HL-60 (cell line): ENCODE measurements around the gene ITIH4.

Experiments used
- DNase-seq, 2 experiments: peaks; one replicate each; pipeline ENCODE4 v3.0.0-alpha.2; 2010 to 2020; ENCODE audit warnings: low read depth in 1 of 2, low spot score in 1 of 2
- H3K27ac ChIP-seq: fragments of 250-450 bp; sonication (Bioruptor Pico); replicated peaks from 2 replicates; pipeline ENCODE4 v1.5.1; 2020; ENCODE audit warnings: mild to moderate bottlenecking, moderate library complexity
- H3K27me3 ChIP-seq: fragments of 250-450 bp; sonication (Bioruptor Pico); 2 replicates; pipeline ENCODE4 v1.5.1; 2021; ENCODE audit warnings: mild to moderate bottlenecking, moderate library complexity; ENCODE audit not compliant: insufficient read depth, poor library complexity, severe bottlenecking
- H3K4me3 ChIP-seq: replicated peaks from 2 replicates; pipeline ENCODE4 v1.5.1; 2011; ENCODE audit warnings: mild to moderate bottlenecking, control low read depth, low read length; ENCODE audit not compliant: insufficient read depth
- GABPA ChIP-seq: IDR thresholded peaks from 2 replicates; pipeline ENCODE4 v1.6.1; 2012; ENCODE audit warnings: low read depth
- POLR2AphosphoS5 ChIP-seq: IDR thresholded peaks from 2 replicates; pipeline ENCODE4 v1.6.1; 2012; ENCODE audit warnings: low read depth
- SPI1 ChIP-seq: IDR thresholded peaks from 2 replicates; pipeline ENCODE4 v1.6.1; 2012; ENCODE audit warnings: low read depth, mild to moderate bottlenecking, borderline replicate concordance
- TF ChIP-seq, protein P1 (sequence below): IDR thresholded peaks from 2 replicates; pipeline ENCODE4 v1.6.1; 2012; ENCODE audit warnings: low read depth; ENCODE audit not compliant: insufficient replicate concordance
- TF ChIP-seq, protein P2 (sequence below): IDR thresholded peaks from one replicate; pipeline ENCODE4 v1.5.1; 2011; ENCODE audit warnings: low read length, control low read depth, inconsistent platforms; ENCODE audit not compliant: insufficient read depth

Gene ITIH4

DNA sequence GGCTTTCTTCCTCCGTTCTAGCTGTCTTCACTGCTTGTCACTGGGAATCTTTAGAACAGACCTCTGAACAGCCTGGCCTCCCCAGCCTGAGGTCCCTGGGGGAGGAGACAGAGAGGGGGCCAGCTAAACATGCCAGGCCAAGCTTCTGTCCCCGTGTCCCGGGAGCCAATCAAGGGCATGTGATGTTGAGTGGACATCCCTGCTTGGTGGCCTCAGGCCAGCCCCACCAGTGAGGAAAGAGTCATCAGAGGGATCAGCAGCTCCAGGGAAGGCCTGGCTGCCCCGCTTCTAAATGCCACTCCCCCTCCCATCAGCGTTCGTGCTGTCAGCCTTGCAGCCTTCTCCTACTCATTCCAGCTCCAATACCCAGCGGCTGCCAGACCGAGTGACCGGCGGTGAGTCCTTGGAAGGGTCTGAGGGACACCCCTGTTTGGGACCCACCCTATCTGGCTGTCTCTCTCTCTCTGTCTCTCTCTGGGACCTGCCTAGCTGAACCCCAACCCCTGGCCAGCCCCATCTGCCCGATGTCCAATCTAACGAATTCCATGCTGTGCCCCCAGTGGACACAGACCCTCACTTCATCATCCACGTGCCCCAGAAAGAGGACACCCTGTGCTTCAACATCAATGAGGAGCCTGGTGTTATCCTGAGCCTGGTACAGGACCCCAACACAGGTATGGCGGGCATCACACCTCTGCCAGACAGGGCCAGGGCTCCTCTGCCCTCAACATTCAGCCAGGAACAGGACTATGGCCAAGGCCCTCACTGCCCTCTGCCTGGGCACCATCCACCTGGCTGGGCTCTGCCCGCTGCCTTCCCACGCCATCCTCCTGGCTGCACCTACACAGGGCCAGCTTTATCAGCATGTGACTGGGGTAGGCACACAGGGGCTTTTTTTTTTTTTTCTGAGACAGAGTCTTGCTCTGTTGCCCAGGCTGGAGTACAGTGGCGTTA, 42.5 kb downstream of the ITIH4 start:
- no peak for DNase-seq
- Histone ChIP-seq H3K27ac (no peak overlapping the region), H3K27me3 (no peaks in the 10 kb centered on the region), H3K4me3 (no peak overlapping the region)
- TF ChIP-seq POLR2AphosphoS5: no peak
- TF ChIP-seq, protein P1, sequence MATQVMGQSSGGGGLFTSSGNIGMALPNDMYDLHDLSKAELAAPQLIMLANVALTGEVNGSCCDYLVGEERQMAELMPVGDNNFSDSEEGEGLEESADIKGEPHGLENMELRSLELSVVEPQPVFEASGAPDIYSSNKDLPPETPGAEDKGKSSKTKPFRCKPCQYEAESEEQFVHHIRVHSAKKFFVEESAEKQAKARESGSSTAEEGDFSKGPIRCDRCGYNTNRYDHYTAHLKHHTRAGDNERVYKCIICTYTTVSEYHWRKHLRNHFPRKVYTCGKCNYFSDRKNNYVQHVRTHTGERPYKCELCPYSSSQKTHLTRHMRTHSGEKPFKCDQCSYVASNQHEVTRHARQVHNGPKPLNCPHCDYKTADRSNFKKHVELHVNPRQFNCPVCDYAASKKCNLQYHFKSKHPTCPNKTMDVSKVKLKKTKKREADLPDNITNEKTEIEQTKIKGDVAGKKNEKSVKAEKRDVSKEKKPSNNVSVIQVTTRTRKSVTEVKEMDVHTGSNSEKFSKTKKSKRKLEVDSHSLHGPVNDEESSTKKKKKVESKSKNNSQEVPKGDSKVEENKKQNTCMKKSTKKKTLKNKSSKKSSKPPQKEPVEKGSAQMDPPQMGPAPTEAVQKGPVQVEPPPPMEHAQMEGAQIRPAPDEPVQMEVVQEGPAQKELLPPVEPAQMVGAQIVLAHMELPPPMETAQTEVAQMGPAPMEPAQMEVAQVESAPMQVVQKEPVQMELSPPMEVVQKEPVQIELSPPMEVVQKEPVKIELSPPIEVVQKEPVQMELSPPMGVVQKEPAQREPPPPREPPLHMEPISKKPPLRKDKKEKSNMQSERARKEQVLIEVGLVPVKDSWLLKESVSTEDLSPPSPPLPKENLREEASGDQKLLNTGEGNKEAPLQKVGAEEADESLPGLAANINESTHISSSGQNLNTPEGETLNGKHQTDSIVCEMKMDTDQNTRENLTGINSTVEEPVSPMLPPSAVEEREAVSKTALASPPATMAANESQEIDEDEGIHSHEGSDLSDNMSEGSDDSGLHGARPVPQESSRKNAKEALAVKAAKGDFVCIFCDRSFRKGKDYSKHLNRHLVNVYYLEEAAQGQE: no peak

DNA sequence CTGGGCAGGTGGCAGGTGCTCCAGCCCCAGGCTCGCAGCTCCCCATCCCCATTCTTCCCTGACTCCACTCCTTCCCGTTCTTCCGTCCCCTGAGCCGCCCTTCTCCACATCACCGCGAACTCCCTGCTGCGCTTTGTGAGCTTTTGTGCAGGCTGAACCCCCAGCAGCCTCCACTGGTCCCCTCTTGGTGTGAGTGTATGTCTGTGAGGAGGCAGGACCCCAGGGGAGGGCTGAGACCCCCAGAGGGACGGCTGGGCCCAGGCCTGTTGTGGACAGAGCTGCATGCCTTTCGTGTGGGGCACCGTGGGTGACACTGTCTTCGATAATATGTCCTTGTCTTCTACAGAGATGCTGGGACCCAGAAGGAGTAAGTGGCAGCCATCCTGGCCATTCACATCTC, 43.2 kb downstream of the ITIH4 start:
- no peak for DNase-seq
- no peaks in the 10 kb centered on the region for H3K27me3 ChIP-seq
- TF ChIP-seq, protein P1: no peak
- TF ChIP-seq GABPA: no peak
- TF ChIP-seq POLR2AphosphoS5: no peak
- TF ChIP-seq SPI1: no peak
- TF ChIP-seq, protein P2, sequence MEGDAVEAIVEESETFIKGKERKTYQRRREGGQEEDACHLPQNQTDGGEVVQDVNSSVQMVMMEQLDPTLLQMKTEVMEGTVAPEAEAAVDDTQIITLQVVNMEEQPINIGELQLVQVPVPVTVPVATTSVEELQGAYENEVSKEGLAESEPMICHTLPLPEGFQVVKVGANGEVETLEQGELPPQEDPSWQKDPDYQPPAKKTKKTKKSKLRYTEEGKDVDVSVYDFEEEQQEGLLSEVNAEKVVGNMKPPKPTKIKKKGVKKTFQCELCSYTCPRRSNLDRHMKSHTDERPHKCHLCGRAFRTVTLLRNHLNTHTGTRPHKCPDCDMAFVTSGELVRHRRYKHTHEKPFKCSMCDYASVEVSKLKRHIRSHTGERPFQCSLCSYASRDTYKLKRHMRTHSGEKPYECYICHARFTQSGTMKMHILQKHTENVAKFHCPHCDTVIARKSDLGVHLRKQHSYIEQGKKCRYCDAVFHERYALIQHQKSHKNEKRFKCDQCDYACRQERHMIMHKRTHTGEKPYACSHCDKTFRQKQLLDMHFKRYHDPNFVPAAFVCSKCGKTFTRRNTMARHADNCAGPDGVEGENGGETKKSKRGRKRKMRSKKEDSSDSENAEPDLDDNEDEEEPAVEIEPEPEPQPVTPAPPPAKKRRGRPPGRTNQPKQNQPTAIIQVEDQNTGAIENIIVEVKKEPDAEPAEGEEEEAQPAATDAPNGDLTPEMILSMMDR: no peak
- no peak overlapping the region for H3K4me3 ChIP-seq
- H3K27ac ChIP-seq: no peak overlapping the region

DNA sequence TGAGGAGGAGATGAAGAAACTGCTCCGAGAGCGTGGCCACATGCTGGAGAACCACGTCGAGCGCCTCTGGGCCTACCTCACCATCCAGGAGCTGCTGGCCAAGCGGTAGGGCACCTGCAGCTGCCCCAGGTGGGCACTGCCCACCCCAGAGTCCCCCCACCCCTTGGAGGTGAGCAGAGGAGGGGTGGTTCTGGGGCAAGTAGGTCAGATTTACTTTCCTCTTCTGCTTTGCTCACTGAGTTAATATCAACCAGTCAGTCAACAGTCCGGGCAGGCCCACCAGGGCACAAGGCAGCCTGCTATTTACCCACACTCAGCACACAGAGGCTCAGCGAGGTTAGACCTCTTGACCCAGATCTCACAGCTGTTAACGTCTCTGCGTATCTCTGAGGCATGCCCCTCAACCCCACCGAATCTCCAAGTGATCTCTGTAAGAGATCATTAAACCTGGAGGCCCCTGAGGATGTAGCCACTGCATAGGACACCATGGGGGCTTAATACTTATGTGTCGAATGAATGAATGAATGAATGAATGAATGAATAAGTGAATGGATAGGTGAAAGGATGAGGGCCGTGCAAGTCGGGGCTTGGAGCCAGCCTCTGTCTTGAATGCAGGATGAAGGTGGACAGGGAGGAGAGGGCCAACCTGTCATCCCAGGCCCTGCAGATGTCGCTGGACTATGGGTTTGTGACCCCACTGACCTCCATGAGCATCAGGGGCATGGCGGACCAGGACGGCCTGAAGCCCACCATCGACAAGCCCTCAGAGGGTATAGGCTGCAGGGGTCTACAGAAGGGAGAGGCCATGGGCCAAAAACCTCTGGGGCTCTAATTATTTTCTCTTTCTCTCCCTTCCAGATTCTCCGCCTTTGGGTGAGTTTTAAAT, 43.9 kb downstream of the ITIH4 start:
- H3K27me3 ChIP-seq: no peaks in the 10 kb centered on the region
- DNase-seq: no peak
- H3K27ac ChIP-seq: no peak overlapping the region
- TF ChIP-seq POLR2AphosphoS5 (no peak), GABPA (no peak), SPI1 (no peak)
- TF ChIP-seq, protein P2: no peak
- TF ChIP-seq, protein P1: no peak
- H3K4me3 ChIP-seq: no peak overlapping the region
